ENCODE results near the gene PPP6R2.

Gene PPP6R2

DNA sequence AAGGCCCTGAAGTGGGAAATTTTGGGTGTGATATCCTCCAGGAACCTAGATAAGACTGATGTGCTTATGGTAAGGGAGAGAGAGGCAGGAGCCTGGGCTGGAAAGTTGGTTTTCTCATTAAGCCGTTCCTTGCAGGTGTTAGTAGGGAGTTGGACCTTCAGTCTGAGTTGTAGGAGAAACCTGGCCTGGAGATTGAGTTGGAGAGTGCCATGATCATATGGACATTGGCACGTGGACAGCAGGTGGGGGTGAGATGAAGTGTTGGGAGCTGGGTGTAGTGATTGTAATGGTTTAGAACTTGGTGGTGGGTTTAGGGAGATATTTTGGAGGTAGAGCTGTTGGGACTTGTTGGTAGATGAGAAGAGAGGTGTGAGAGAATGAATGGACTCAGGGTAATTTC lies 4.9 kb downstream of the PPP6R2 start:
- TF ChIP-seq, protein P1, sequence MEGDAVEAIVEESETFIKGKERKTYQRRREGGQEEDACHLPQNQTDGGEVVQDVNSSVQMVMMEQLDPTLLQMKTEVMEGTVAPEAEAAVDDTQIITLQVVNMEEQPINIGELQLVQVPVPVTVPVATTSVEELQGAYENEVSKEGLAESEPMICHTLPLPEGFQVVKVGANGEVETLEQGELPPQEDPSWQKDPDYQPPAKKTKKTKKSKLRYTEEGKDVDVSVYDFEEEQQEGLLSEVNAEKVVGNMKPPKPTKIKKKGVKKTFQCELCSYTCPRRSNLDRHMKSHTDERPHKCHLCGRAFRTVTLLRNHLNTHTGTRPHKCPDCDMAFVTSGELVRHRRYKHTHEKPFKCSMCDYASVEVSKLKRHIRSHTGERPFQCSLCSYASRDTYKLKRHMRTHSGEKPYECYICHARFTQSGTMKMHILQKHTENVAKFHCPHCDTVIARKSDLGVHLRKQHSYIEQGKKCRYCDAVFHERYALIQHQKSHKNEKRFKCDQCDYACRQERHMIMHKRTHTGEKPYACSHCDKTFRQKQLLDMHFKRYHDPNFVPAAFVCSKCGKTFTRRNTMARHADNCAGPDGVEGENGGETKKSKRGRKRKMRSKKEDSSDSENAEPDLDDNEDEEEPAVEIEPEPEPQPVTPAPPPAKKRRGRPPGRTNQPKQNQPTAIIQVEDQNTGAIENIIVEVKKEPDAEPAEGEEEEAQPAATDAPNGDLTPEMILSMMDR (conservative IDR thresholded peaks at IDR 0.05; ENCODE audit: low read depth, low read length) = no peak
- H3K4me3 ChIP-seq (ENCODE audit: low read length) = no peak overlapping the region
- DNase-seq (ENCODE audit: low read depth) = no peak

DNA sequence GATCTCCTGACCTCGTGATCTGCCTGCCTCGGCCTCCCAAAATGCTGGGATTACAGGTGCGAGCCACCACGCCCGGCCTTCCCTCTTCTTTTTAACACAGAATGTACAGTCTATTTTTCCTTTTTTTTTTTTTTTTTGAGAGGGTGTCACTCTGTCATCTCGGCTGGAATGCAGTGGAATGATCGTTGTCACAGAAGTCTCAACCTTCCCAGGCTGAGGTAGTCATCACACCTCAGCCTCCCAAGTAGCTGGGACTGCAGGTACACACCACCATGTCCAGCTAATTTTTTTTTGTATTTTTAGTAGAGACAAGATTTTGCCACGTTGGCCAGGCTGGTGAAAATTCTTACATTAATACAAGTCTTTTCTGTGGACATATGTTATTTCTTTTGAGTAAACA lies 13.1 kb downstream of the PPP6R2 start:
- no peak overlapping the region for H3K4me3 ChIP-seq (ENCODE audit: low read length)
- no peak for DNase-seq (ENCODE audit: low read depth)
- TF ChIP-seq, protein P1 (conservative IDR thresholded peaks at IDR 0.05; ENCODE audit: low read depth, low read length) = no peak

DNA sequence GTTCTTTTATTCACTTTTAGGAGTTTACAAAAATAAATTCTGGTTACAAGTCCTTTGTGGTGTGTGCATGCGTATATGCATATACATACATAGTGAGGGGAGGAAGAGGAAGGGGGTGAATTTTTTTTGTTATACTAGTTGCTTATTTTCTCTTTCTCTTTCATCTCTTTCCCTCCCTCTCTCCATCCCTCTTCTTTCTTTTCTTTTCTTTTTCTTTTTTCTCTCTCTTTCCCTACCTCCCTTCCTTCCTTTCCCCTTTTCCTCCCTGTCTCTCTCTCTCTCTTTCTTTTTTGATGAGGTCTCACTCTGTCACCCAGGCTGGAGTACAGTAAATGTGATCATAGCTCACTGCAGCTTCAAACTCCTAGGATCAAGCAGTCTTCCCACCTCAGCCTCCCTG lies 14.1 kb downstream of the PPP6R2 start:
- TF ChIP-seq, protein P1 (conservative IDR thresholded peaks at IDR 0.05; ENCODE audit: low read depth, low read length) = no peak
- H3K4me3 ChIP-seq (ENCODE audit: low read length) = no peak overlapping the region
- no peak for DNase-seq (ENCODE audit: low read depth)

DNA sequence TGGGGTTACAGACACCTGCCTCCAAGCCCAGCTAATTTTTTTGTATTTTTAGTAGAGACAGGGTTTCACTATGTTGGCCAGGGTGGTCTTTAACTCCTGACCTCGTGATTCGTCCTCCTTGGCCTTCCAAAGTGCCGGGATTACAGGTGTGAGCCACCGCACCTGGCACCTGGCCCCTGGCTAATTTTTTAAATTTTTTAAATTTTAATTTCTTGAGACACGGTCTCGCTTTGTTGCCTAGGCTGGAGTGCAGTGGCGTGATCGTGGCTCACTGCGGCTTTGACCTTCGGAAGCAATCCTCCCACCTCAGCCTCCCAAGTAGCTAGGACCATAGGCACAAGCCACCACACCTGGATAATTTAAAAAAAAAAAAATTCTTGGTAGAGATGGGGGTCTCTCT lies 14.6 kb downstream of the PPP6R2 start:
- DNase-seq (ENCODE audit: low read depth) = no peak
- TF ChIP-seq, protein P1 (conservative IDR thresholded peaks at IDR 0.05; ENCODE audit: low read depth, low read length) = no peak
- no peak overlapping the region for H3K4me3 ChIP-seq (ENCODE audit: low read length)

DNA sequence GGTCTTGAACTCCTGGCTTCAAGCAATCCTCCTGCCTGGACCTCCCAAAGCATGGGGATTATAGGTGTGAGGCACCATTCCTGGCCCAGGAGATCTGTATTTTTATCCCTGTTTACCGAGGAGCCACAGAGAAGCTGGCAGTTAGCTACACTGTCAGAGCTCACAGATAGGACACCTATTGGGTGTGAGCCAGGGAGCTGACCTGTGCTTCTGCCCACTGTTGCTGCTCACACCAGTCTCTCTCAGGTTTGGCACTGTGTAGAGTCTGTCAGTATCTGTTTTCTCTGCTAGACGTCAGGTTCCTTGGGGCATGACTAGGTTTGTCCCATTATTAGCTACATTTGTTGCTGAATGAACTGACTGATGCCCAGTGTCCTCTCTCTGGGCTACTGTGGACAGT lies 17.5 kb downstream of the PPP6R2 start:
- TF ChIP-seq, protein P1 (conservative IDR thresholded peaks at IDR 0.05; ENCODE audit: low read depth, low read length) = no peak
- no peak overlapping the region for H3K4me3 ChIP-seq (ENCODE audit: low read length)
- no peak for DNase-seq (ENCODE audit: low read depth)

DNA sequence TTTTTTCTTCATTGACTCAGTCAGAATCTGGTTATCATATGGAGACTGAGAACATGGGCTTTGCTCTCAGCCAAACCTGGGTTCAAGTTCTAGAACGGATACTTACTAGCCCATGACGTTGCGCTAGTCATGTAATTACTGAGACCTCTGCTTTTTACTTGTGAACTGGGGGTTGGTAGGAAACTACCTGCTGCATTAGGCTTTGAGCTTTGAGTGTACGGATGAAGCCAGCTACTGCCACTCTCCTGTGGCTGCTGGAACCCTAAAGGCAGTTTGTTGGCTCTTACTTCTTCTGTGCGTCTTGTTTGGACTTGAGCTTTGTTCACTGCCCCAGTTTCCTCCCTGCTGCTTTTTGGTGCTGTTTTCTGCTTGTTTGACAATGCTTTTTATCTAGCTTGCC lies 18.1 kb downstream of the PPP6R2 start:
- DNase-seq (ENCODE audit: low read depth) = no peak
- TF ChIP-seq, protein P1 (conservative IDR thresholded peaks at IDR 0.05; ENCODE audit: low read depth, low read length) = no peak
- no peak overlapping the region for H3K4me3 ChIP-seq (ENCODE audit: low read length)

DNA sequence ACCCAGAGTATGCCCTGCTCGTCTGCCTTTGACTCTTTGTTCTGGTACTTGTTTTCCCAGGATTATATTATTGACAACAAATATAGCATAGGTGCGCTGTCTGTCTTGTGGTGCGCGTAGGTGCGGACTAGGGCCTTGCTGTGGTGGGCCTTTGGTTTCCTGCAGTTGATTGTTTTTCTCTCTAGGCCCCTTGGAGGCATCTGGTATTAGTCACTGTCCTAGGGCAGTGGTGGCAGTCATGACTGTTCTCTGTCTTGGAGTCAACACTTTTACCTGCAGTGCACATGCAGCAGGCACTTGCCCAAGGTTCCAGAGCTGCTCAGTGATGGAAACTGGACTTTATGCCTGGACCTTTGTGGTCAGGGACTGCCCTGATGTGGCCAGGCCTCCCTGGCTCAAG lies 18.6 kb downstream of the PPP6R2 start:
- no peak for DNase-seq (ENCODE audit: low read depth)
- H3K4me3 ChIP-seq (ENCODE audit: low read length) = no peak overlapping the region
- TF ChIP-seq, protein P1 (conservative IDR thresholded peaks at IDR 0.05; ENCODE audit: low read depth, low read length) = no peak
